ENCODE data around the gene UPF1.
"Not testable (repeated sequence)": the region's sequence is repeated elsewhere in the genome, so short reads cannot be mapped to it uniquely, and the experiment has no call there.

UPF1 gene

DNA sequence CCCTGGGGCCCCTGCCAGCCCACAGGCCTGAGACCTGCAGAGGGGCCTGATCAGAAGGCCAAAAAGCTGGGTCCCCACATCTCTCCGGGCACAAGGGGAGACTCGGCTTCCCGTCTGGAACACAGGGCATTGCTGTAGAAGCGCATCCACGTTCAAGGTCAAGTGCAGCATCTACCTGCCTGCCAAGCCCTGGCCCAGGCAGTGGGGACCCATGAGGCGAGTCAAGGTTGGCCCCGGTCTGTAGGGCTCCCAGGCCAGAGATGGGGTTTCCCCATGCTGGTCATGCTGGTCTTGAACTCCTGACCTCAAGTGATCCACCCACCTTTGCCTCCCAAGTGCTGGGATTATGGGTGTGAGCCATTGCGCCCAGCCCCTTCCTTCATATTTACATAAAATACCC lies 27.1 kb upstream of the UPF1 start:
- peak; percentile 29 for DNase-seq (ENCODE audit: low spot score)
- in situ Hi-C loops (cut with MboI; ENCODE audit: low sequenced_read_pairs, unreplicated experiment): no loop called here
- TF ChIP-seq, protein P1, sequence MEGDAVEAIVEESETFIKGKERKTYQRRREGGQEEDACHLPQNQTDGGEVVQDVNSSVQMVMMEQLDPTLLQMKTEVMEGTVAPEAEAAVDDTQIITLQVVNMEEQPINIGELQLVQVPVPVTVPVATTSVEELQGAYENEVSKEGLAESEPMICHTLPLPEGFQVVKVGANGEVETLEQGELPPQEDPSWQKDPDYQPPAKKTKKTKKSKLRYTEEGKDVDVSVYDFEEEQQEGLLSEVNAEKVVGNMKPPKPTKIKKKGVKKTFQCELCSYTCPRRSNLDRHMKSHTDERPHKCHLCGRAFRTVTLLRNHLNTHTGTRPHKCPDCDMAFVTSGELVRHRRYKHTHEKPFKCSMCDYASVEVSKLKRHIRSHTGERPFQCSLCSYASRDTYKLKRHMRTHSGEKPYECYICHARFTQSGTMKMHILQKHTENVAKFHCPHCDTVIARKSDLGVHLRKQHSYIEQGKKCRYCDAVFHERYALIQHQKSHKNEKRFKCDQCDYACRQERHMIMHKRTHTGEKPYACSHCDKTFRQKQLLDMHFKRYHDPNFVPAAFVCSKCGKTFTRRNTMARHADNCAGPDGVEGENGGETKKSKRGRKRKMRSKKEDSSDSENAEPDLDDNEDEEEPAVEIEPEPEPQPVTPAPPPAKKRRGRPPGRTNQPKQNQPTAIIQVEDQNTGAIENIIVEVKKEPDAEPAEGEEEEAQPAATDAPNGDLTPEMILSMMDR (IDR thresholded peaks at IDR 0.05; ENCODE audit: borderline replicate concordance, control extremely low read depth, extremely low read depth, insufficient read depth, missing control alignments): no peak

DNA sequence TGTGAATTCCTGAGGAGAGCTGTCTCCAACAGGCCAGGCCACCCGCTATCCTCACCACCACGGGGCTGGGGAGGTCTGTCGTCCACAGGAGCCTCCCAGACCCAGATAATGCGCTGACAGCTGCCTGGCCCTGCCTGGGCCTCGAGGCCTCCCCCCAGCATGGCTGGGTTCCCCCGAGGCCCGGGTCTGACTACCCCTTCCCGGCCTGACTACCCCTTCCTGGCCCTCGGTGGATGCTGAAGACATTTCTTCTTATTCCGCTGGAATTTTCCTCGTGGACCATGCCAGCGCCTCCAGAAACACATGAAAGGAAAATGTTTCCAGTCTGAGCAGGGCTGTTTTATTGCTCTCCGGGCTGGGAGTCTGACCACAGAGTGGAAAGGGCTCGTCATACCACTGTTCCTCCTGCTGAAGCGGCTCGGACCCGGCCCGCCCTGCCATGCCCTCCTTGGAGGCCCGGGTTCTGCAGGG lies 23.9 kb upstream of the UPF1 start:
- in situ Hi-C loops (cut with MboI; ENCODE audit: low sequenced_read_pairs, unreplicated experiment): no loop called here
- DNase-seq (ENCODE audit: low spot score): peak; percentile 13
- TF ChIP-seq, protein P1 (IDR thresholded peaks at IDR 0.05; ENCODE audit: borderline replicate concordance, control extremely low read depth, extremely low read depth, insufficient read depth, missing control alignments): no peak

DNA sequence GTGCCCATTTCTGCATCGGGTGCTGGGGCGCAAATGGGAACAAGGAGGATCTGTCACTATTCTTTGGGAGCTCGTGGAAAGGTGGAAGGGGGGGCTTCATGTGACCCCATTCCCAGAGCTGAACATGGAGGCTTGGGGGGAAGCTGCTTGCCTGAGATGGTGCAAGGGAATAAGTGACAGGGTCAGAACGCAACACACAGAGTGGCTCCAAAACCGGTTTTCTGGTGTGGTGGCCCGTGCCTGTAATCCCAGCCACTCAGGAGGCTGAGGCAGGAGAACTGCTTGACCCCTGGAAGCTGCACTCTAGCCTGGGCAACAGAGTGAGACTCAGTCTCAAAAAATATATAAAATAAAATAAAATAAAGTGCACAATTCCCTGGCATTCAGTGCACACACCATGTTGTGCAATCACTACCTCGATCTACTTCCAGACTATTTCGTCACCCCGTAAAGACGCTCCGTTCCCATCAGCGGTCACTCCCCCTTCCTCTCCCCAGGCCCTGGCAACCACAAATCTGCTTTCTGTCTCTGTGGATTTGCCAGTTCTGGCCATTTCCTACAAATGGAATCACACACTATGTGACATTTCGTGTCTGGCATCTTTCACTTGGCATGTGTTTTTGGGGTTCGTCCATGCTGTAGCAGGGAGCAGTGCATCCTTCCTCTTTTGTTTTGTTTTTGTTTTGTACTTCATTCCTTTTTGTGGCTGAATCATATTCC lies 22.4 kb upstream of the UPF1 start:
- no peak for DNase-seq (ENCODE audit: low spot score)
- TF ChIP-seq, protein P1 (IDR thresholded peaks at IDR 0.05; ENCODE audit: borderline replicate concordance, control extremely low read depth, extremely low read depth, insufficient read depth, missing control alignments): no peak
- in situ Hi-C loops (cut with MboI; ENCODE audit: low sequenced_read_pairs, unreplicated experiment): no loop called here

DNA sequence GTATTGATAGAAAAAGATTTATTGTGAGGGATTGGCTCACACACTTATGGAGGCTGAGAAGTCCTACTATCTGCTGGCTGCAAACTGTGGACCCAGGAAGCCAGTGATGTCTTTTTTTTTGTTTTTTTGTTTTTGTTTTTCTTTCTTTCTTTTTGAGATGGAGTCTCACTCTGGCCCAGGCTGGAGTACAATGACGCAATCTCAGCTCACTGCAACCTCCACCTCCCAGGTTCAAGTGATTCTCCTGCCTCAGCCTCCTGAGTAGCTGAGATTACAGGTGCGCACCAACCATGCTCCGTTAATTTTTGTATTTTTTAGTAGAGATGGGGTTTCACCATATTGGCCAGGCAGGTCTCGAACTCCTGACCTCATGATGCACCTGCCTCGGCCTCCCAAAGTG lies 20.1 kb upstream of the UPF1 start:
- in situ Hi-C loops (cut with MboI; ENCODE audit: low sequenced_read_pairs, unreplicated experiment); DNase-seq (ENCODE audit: low spot score): not testable (repeated sequence)

DNA sequence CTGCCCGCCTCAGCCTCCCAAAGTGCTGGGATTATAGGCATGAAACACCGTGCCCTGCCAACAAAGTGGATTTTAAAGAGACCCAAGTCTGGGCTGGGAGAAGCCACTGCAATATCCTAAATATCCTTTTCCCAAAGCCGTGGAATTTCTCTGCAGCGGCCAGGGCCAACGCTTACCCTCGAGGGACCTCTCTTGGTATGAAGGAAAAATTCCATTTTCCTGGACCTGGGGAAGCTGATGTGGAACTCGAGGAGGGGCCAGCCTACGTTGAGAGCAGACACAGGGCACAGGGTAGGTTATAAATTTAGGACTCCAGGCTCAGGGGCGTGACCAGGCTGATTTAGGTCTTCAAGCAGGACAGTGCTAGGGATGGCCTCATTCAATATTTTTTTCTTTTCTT lies 17.7 kb upstream of the UPF1 start:
- no peak for DNase-seq (ENCODE audit: low spot score)
- TF ChIP-seq, protein P1 (IDR thresholded peaks at IDR 0.05; ENCODE audit: borderline replicate concordance, control extremely low read depth, extremely low read depth, insufficient read depth, missing control alignments): no peak
- in situ Hi-C loops (cut with MboI; ENCODE audit: low sequenced_read_pairs, unreplicated experiment): no loop called here

DNA sequence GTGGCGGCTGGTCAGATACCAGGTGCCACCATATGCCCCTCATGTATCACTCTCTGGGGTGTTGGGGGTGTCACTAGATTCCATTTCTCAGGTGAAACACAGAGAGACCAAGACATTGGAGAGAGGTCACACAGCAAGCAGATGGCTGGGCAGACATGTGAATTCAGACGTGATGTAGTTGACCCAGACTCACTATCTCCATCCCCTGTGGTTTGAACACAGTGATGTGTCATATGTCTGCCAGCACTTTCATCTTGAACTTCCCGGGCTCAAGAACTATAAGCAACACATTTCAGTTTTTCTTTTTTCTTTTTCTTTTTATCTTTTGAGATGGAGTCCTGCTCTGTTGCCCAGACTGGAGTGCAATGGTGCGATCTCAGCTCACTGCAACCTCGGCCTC lies 16.1 kb upstream of the UPF1 start:
- no peak for DNase-seq (ENCODE audit: low spot score)
- TF ChIP-seq, protein P1 (IDR thresholded peaks at IDR 0.05; ENCODE audit: borderline replicate concordance, control extremely low read depth, extremely low read depth, insufficient read depth, missing control alignments): no peak
- in situ Hi-C loops (cut with MboI; ENCODE audit: low sequenced_read_pairs, unreplicated experiment): no loop called here

DNA sequence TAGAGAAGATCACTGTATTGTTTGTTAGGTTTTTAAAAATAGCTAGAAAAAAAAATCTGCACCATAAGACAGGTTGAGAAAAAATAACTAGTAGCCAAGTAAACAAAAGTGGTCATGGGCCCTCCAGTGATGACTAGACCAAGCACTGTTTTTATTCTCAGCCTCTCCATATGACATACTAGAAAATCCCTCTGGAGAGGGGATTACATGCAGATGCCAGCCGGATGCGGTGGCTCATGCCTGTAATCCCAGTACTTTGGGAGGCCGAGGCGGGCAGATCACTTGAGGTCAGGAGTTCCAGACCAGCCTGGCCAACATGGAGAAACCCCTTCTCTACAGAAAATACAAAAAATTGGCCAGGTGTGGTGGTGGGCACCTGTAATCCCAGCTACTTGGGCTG lies 15.1 kb upstream of the UPF1 start:
- in situ Hi-C loops (cut with MboI; ENCODE audit: low sequenced_read_pairs, unreplicated experiment): not testable (repeated sequence)

DNA sequence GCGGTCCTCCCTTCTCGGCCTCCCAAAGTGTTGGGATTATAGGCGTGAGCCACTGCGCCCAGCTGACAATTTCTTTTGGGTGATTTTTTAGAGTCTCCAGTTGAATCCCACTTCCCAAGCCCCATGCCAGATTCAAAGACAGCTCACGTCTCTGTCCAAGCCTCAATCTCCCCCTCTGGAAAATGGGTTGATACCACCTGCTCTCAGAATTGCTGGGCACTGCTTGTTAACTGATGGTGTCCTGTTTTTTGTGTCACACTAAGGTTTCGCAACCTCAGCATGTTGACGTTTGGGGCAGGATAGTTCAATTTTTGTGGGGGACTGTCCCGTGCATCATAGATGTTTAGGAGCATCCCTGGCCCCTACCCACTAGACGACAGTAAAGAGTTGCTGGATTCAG lies 14.2 kb upstream of the UPF1 start:
- in situ Hi-C loops (cut with MboI; ENCODE audit: low sequenced_read_pairs, unreplicated experiment): no loop called here
- TF ChIP-seq, protein P1 (IDR thresholded peaks at IDR 0.05; ENCODE audit: borderline replicate concordance, control extremely low read depth, extremely low read depth, insufficient read depth, missing control alignments): no peak
- no peak for DNase-seq (ENCODE audit: low spot score)

More for the DNA sequence above, 15.1 kb upstream of the UPF1 start:
- DNase-seq (ENCODE audit: low spot score): not testable (repeated sequence)
